HPDE6-E6E7 (cell line): Measurements from ENCODE around the gene MRPS2.
"Not testable (repeated sequence)": the region's sequence is repeated elsewhere in the genome, so short reads cannot be mapped to it uniquely, and the experiment has no call there.

ENCODE experiments used
- DNase-seq: peaks from one replicate; pipeline ENCODE4 v3.0.0; 2011; ENCODE audit warnings: missing footprints; ENCODE audit errors: extremely low spot score

The MRPS2 gene

DNA sequence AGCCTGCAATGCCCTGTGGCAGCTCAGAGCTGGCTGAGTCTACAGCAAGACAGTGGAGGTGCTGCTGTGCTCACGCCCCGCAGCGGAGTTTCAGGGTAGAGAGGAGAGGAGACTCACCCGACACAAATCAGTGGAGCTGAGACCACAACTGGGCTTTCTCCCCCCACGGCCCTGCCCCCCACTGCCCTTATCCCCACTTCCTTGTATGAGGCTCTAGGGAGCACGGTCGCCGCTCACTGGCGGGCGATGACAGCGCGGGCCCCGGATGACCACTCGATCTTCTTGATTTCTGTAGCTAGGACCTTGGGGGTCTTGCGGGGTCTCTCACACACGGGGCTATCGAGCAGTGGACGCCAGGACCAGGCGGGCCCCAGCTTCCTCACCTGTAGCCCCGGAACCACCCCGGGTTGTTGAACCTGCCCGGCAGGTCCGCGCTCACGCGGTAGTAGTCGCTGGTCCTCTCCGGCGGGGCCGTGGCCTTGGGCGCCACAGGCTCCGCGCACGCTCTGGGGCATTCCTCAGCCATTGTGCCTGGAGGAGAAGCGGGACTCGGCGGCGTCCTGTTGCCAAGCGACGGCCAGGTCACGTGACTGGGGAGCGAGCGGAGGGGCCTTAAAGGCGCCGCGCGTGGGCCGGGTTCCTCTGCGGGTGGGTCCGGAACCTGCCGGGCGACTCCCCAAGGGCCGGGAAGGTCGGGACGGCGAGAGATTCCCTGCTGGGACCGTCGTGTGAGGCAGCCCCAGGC, 984 bp upstream of the MRPS2 start:
- peak; percentile 66 for DNase-seq

- no peak for DNase-seq
Measured at GRCh38 chr9:135500071-135500524, 384 bp upstream of the MRPS2 start.

GRCh38 chr9:135501261-135502167, 1.0 kb downstream of the MRPS2 start:
- peak; percentile 52 for DNase-seq

DNA sequence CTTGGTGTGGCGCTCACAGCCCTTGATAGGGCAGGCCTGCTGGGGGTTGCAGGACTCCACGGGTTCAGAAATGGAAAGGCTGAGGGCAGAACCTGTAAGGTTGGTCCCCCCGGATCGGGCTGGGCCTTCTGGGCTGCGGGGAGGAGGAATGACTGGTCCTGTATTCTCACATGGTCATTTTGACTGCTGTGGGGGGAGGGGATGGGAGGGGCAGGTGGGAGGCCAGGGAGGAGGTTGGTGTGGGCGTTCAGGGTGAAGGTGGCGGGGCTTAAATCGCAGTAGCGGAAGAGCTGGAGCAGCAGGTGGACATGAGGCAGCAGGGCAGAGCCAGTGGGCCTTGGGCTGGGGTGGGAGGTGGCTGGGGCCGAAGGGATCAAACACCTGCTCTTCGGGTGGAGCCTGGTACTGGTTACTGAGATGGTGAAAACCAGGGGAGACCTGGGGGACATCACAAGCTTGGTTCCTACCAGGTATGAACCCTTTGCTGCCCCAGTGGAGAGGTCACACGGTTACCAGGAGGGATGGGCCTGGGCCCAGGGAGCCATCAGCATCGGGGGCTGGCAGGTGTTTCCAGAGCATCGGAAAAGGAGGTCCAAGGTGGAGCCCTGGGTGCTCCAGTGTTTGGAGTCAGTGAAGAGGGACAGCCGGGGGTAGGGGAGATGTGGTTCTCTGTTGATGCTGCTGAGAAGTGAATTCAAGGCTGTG, 1.8 kb downstream of the MRPS2 start:
- no peak for DNase-seq

GRCh38 chr9:135502873-135503321, 2.4 kb downstream of the MRPS2 start:
- no peak for DNase-seq

DNA sequence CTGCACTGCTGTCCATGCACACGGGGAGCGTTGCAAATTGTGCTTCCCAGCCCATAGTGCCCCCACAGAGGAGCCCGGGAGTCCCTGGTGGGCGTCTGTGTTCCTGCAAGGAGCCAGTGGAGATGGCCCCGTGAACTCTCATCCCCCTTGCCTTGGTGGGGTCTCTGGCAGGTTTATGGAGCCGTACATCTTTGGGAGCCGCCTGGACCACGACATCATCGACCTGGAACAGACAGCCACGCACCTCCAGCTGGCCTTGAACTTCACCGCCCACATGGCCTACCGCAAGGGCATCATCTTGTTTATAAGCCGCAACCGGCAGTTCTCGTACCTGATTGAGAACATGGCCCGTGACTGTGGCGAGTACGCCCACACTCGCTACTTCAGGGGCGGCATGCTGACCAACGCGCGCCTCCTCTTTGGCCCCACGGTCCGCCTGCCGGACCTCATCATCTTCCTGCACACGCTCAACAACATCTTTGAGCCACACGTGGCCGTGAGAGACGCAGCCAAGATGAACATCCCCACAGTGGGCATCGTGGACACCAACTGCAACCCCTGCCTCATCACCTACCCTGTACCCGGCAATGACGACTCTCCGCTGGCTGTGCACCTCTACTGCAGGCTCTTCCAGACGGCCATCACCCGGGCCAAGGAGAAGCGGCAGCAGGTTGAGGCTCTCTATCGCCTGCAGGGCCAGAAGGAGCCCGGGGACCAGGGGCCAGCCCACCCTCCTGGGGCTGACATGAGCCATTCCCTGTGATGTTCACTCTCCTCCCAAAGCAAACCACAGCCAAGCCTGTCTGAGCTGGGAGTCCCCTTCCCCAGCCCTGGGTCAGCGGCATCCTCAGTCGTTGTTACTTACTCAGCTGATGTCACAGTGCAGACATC, 3.1 kb downstream of the MRPS2 start:
- no peak for DNase-seq

GRCh38 chr9:135504262-135505243, 4.1 kb downstream of the MRPS2 start:
- peak; percentile 62 for DNase-seq

GRCh38 chr9:135505406-135506187, 5.1 kb downstream of the MRPS2 start:
- no peak for DNase-seq

GRCh38 chr9:135506327-135507103, 6.0 kb downstream of the MRPS2 start:
- no peak for DNase-seq

- DNase-seq = no peak
Measured at GRCh38 chr9:135507104-135508035, 6.9 kb downstream of the MRPS2 start.

DNA sequence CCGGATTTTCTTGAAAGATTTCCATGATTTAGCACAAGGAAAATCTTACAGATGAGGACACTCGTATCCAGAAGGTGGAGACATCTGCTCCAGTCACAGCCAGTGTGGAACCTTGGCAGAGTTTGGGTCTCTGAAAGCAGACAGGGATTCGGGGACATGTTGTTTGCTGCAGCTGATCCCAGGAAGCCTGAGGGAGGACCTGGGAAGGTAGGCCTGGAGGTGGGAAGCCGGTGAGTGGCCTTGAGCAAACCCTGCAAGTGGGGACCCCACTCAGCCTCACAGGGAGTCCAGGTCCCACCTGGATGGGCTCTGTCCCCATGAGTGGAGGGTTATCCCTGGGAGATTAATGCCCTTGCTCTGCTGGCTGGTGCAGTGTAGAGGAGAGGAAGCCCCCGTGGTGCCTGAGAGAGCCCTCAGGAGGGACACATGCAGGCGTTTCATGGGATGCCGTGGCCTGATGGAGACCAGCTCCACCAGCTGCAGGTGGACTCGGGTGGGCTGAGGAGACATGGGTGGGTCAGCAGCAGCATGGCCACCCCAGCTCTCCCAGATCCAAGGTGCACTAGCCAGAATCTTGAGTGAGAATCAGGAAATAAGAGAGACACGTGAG, 7.8 kb downstream of the MRPS2 start:
- DNase-seq = no peak

DNA sequence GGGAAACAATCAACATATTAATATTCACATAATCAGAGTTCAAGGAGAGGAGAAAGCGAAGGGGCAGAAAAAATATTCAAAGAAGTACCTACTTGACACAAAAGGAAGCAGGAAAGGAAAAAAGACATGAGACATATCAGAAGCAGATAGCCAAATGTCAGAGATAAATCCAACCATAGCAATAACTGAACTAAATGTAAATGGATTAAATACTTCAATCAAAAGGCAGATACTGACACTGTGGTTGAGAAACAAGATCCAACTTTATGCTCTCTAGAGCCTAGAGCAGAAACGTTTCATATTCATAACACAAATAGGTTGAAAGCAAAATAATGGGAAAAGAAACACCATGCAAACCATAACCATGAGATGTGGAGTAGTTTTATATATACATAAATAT, 9.0 kb downstream of the MRPS2 start:
- DNase-seq = no peak

DNA sequence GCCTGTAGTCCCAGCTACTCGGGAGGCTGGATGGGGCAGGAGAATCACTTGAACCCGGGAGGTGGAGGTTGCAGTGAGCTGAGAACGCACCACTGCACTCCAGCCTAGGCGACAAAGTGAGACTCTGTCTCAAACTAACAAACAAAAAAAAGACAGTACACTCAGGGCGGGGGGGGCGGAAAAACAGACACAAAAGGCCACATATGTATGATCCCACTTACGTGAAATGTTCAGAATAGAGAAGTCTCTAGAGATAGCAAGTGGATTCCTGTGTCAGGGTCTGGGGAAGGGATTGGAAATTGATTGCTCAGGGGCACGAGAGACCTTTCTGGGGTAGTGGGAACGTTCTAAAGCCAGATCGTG, 11.7 kb downstream of the MRPS2 start:
- DNase-seq = no peak

DNA sequence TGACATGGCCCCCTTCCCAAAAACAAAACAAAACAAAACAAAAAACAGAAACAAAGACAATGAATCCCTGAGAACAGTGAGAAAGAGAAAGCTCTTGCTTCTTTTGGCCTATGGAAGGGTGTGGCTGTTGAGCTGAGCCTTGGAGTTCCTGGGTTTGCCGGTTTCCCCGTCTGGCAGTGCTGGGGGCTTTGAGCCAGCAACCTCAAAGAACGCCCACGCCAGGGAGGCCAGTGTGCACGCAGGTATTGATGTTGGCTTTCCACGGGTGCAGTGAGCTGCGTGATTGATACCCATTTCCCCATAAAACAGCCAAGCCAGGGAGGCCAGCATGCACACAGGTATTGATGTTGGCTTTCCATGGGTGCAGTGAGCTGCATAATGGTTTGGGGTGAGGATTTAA, 12.4 kb downstream of the MRPS2 start:
- no peak for DNase-seq

DNA sequence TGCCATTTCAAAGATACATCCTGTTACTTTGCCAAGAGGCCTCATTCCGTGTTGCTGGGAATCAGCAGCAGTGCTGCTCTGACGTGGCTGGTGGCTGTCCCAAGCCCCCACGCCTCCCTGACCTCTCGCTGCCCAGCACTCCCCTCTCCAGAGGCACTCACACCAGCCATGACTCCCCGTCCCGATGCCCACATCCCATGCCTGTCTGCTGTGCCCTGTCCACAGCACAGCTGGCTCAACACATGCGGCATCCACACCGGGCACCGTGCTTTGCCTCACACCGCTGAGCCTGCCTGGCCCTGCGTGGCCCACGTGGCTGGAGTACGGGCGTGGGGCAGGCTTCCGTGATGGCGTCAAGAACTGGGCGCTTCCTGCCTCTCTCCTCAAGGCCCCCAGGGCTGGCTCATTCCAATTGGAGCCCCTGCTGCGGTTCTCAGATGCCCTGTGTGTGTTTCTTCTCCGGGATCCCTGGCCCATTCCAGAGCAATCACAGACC, 12.9 kb downstream of the MRPS2 start:
- DNase-seq = no peak

DNA sequence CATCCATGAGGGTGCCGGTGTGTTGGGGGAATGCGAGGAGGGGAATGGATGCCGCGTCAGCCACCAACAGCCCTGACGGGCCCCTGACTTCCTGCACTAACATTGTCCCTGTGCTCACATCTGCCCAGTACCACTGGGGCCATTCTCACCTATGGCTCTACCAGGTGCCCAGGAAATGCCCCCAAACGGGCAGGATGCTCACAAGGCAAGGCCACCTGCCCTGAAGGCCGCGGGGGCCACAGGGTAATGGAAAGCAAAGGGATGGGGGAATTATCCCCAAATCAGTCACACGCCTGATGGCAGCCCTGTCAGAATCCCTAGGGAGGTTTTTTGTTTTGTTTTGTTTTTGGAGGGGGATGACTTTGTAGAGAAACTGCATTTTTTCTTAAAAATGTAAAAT, 13.4 kb downstream of the MRPS2 start:
- not testable (repeated sequence) for DNase-seq
